Keratinocyte (primary cell): ENCODE results near the gene TRAT1.

Experiments
- CTCF ChIP-seq, 3 experiments: IDR thresholded peaks in 1 of 3; conservative IDR thresholded peaks in 1 of 3; optimal IDR thresholded peaks in 1 of 3; 2 replicates in 2 of 3; 3 replicates in 1 of 3; pipeline versions ENCODE3 to v1.5.1; 2011; ENCODE audit warnings: low read length in 3 of 3, mild to moderate bottlenecking in 3 of 3, moderate library complexity in 2 of 3, control low read depth in 1 of 3, inconsistent platforms in 1 of 3; ENCODE audit not compliant: insufficient read depth in 2 of 3; ENCODE audit errors: extremely low read depth in 1 of 3
- EZH2 ChIP-seq: IDR thresholded peaks from one replicate; pipeline ENCODE4 v1.6.1; 2012; ENCODE audit warnings: inconsistent platforms, mild to moderate bottlenecking, low read length, moderate library complexity

DNA sequence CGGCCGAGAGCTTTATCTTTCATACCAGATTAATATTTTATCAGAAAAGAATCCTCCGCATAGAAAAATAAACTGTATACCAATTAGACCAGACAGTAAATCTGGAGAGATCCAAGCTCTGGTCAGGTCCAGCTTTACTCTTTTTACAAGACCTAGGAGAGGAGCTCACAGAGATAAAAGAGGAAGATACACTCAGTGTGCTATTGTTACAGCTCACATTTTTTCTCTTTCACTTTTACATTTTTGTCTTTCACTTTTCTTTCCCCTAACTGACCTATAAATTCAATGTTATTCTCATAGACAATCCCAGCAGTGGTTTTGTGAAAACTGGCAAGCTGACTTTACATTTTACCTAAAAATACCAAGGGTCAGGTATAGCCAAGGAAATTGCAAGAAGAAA, 75.3 kb downstream of the TRAT1 start:
- TF ChIP-seq CTCF (optimal IDR thresholded peaks at IDR 0.05 in 1 of 3, IDR thresholded peaks at IDR 0.05 in 1 of 3, conservative IDR thresholded peaks at IDR 0.05 in 1 of 3; ENCODE audit: extremely low read depth in 1 of 3, insufficient read depth in 2 of 3, low read length in 3 of 3), result no peak
- TF ChIP-seq EZH2, result no peak
